Astrocyte (in vitro differentiated cells and primary cell): Measurements from ENCODE around the gene CELA2A.

Source experiments
- EZH2 ChIP-seq: IDR thresholded peaks from 2 replicates; pipeline ENCODE4 v1.6.1; 2012; ENCODE audit warnings: mild to moderate bottlenecking, low read length, inconsistent platforms; ENCODE audit not compliant: insufficient read depth
- TF ChIP-seq, protein P1 (sequence below): IDR thresholded peaks from 2 replicates; pipeline ENCODE4 v1.5.1; 2011; ENCODE audit warnings: low read depth, mild to moderate bottlenecking, inconsistent platforms, low read length, moderate library complexity; ENCODE audit not compliant: insufficient read depth

DNA sequence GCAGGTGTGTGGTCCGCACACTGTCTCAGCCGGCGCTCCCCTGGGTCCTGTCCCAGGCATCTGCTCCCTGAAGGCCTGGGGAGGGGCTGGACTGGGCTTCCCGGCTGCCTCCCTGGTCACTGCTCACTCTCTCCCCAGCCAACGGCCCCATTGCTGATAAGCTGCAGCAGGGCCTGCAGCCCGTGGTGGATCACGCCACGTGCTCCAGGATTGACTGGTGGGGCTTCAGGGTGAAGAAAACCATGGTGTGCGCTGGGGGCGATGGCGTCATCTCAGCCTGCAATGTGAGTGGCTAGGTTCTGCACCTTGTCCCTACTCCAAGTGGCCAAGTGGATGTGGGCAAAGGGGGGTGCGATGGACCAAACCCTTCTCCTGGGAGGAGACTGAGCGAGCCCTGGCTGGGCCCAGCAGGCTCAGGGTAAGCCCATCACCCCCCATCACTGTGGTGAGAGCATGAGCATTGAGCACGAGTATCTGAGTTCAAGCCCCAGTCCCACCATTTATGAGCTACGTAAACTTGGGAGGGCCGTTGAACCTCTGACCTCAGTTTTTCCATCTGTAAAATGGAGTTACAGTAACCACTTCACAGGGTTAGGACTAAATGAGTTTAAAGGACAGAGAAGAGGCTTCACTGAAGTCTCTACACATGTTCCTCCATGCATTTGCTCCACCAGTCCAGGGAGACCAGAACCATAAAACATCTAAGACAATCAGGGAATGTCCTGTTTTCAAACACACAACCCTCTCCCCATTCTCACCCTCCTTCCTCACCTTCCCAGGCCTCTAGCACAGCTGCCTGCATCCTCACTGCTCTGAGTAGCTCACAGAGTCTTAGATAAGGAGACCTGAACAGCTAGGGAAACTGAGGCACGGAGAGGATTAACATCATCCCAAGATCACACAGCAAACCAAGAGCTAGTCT, 11.8 kb upstream of the CELA2A start:
- TF ChIP-seq EZH2: no peak
- TF ChIP-seq, protein P1, sequence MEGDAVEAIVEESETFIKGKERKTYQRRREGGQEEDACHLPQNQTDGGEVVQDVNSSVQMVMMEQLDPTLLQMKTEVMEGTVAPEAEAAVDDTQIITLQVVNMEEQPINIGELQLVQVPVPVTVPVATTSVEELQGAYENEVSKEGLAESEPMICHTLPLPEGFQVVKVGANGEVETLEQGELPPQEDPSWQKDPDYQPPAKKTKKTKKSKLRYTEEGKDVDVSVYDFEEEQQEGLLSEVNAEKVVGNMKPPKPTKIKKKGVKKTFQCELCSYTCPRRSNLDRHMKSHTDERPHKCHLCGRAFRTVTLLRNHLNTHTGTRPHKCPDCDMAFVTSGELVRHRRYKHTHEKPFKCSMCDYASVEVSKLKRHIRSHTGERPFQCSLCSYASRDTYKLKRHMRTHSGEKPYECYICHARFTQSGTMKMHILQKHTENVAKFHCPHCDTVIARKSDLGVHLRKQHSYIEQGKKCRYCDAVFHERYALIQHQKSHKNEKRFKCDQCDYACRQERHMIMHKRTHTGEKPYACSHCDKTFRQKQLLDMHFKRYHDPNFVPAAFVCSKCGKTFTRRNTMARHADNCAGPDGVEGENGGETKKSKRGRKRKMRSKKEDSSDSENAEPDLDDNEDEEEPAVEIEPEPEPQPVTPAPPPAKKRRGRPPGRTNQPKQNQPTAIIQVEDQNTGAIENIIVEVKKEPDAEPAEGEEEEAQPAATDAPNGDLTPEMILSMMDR: no peak
